ENCODE data around the gene EEF1A2. TPM values are rescaled to one million over a fixed set of nuclear protein-coding genes. Genes with fewer than 3 reads are reported as not detected.

The EEF1A2 gene
- total and polyA plus RNA-seq, 8 donors: 0.27 to 0.62 (median 0.39) TPM

DNA sequence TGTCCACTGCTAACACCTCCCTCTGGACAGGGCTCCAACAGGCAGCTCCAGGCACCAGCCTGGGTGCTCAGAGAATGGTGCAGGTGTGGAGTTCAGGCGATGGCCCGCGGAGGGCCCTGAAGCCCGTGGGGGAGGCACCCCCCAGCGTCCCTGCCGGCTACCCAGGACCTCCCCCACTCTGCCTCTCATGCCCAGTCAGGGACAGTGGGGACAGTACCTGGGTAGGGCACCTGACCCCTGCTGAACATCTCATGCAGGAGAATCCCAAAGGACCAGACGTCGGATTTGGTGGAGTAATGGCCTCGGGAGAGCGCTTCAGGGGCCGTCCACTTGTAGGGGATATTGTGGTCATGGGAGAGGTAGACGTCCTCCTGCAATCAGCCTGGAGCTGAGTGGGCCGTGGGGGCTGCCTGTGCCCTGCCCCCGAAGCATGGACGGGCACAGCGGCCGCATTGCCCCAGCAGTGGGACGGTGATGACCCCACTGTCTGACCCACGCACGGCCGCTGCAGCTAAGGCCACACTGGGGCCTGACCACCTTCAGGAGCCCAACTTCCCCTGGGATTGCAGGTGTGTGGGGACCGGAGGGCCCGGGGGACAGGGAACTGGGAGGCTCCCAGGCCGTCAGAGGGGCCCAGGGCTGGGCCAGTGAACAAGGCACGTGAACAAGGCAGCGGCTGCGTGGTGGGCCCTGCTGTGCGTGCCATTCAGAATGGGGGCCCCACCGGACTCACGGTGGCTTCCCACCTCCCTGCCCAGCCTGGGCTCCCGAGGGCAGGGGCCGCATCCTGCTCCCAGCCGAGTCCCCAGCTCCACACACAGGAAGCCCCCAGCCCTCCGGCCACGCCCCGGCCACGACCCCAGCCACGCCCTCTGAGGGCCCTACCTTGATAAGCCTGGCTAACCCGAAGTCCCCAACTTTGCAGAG is 31.2 kb upstream of the EEF1A2 start:
- Histone ChIP-seq H3K4me3 (no peak overlapping the region), H3K9me3 (no peaks in the 10 kb centered on the region), H3K36me3 (no peaks in the 10 kb centered on the region), H3K27me3 (peaks cover 0 to 38% of the 10 kb centered on the region in 2 donors), H3K4me1 (peaks cover 0 to 10% of the 10 kb centered on the region in 2 donors), H3K27ac (no peak overlapping the region)
- intact Hi-C loops (cut with DNase I): no loop called here
- ATAC-seq: no peak
- TF ChIP-seq, protein P1, sequence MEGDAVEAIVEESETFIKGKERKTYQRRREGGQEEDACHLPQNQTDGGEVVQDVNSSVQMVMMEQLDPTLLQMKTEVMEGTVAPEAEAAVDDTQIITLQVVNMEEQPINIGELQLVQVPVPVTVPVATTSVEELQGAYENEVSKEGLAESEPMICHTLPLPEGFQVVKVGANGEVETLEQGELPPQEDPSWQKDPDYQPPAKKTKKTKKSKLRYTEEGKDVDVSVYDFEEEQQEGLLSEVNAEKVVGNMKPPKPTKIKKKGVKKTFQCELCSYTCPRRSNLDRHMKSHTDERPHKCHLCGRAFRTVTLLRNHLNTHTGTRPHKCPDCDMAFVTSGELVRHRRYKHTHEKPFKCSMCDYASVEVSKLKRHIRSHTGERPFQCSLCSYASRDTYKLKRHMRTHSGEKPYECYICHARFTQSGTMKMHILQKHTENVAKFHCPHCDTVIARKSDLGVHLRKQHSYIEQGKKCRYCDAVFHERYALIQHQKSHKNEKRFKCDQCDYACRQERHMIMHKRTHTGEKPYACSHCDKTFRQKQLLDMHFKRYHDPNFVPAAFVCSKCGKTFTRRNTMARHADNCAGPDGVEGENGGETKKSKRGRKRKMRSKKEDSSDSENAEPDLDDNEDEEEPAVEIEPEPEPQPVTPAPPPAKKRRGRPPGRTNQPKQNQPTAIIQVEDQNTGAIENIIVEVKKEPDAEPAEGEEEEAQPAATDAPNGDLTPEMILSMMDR (IDR thresholded peaks at IDR 0.05): no peak
- peak in 1 of 4 donors; percentile 72 for DNase-seq

DNA sequence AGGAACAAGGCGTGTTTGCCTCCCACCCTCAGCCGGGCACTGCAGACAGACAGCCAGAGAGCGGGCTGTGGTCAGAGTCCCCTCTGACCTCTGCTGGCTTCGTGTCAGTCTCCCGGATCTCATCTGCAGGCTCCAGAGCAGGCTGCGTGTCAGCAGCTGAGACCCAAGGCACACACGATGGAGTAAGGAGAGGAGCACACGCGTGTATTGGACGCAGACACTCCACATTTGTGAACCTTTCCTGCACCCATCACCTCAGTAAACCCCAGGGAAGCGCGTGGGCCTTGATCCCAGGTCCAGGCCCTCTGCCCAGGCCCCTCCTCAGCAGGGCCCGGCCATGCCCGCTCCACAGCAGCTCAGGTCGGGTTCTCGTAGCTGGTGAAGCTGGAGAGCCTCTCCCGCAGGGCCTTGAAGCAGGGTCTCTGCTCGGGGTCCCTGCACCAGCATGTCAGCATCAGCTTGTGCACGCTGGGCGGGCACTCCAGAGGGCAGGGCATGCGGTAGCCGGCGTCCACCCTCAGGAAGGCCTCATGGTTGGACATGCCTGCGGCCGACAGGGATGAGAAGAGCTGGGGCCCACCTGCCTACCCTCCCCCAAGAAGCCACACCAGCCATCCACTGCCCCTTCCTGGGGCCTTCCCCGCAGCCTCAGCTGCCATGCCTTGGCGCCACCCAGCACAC is 30.4 kb upstream of the EEF1A2 start:
- ATAC-seq: no peak
- DNase-seq: peak in 1 of 4 donors; percentile 69
- Histone ChIP-seq H3K27ac (no peak overlapping the region), H3K4me3 (no peak overlapping the region), H3K9me3 (no peaks in the 10 kb centered on the region), H3K27me3 (peaks cover 0 to 30% of the 10 kb centered on the region in 2 donors), H3K4me1 (peaks cover 0 to 10% of the 10 kb centered on the region in 2 donors), H3K36me3 (no peaks in the 10 kb centered on the region)
- TF ChIP-seq, protein P1 (IDR thresholded peaks at IDR 0.05): no peak
- intact Hi-C loops (cut with DNase I): no loop called here

DNA sequence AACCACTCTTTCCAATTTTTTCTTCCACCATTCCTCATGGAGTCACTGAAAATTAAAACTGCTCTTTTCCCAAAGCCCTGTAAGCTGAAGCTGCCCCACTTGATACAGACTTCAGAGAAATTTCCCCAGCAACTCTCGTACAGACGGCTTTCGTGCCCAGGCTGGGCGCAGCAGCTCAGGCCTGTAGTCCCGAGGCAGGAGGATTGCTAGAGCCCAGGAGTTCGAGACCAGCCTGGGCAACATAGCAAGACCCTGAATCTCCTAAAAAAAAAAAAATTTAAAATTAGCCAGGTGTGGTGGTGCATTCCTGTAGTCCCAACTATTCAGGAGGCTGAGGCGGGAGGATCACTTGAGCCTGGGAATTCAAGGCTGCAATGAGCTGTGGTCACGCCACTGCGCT is 28.3 kb upstream of the EEF1A2 start:
- Histone ChIP-seq H3K9me3 (peaks cover 0 to 9% of the 10 kb centered on the region in 2 donors), H3K4me3 (no peak overlapping the region), H3K36me3 (peaks cover 0 to 16% of the 10 kb centered on the region in 2 donors), H3K27ac (no peak overlapping the region), H3K27me3 (peaks cover 0 to 13% of the 10 kb centered on the region in 2 donors), H3K4me1 (peaks cover 4 to 15% of the 10 kb centered on the region in 2 donors)
- TF ChIP-seq, protein P1 (IDR thresholded peaks at IDR 0.05): no peak
- intact Hi-C loops (cut with DNase I): no loop called here
- ATAC-seq (no peak), DNase-seq (peak in 1 of 4 donors; percentile 34)

DNA sequence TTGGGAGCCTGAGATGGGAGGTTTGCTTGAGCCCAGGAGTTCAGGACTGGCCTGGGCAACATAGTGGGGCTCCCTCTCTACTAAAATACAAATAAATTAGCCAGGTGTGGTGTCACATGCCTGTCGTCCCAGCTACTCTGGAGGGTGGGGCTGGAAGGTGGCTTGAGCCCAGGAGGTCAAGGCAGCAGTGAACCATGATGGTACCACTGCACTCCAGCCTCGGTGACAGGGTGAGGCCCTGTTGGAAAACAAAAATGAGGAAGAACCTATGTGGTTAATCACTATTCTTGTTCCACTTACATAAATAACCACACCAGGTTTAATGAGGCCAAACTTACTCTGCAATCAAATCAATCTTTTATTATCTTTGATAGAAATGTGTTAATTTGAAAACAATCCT is 27.1 kb upstream of the EEF1A2 start:
- Histone ChIP-seq H3K4me3 (no peak overlapping the region), H3K27ac (no peak overlapping the region), H3K4me1 (peaks cover 11 to 27% of the 10 kb centered on the region in 2 donors), H3K36me3 (peaks cover 0 to 19% of the 10 kb centered on the region in 2 donors), H3K27me3 (peaks cover 0 to 13% of the 10 kb centered on the region in 2 donors), H3K9me3 (peaks cover 0 to 9% of the 10 kb centered on the region in 2 donors)
- intact Hi-C loops (cut with DNase I): no loop called here
- TF ChIP-seq, protein P1 (IDR thresholded peaks at IDR 0.05): no peak
- no peak for DNase-seq
- ATAC-seq: no peak

DNA sequence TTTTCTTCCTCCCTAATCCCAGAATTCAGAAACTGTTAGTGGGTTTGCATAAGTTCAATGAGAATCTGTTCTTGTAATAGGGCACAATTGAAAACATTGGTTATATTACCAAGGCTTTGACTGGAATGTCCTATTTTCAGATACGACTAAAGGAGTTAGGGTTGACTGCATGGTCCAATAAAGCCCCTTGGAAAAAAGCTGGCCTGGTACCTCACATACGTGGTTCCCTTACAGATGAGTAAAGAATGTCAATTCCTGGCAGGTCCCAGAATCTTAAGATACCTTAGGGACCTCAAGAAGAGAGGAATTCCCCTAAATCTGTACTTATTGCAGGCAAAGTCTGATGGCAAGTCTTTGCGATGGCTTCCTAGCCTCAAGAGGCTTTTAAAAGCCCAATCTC is 26.3 kb upstream of the EEF1A2 start:
- Histone ChIP-seq H3K27me3 (peaks cover 0 to 5% of the 10 kb centered on the region in 2 donors), H3K4me3 (no peak overlapping the region), H3K27ac (no peak overlapping the region), H3K9me3 (peaks cover 0 to 9% of the 10 kb centered on the region in 2 donors), H3K4me1 (peaks cover 11 to 28% of the 10 kb centered on the region in 2 donors), H3K36me3 (peaks cover 0 to 19% of the 10 kb centered on the region in 2 donors)
- no peak for DNase-seq
- ATAC-seq: no peak
- intact Hi-C loops (cut with DNase I): no loop called here
- TF ChIP-seq, protein P1 (IDR thresholded peaks at IDR 0.05): no peak

All from left lung (tissue), 10 donors.